ENCODE measurements around the gene SLC39A7. TPM values are rescaled to one million over a fixed set of nuclear protein-coding genes. Genes with fewer than 3 reads are reported as not detected.

Gene SLC39A7
- total and polyA plus RNA-seq, 2 of the 13 experiments (the other 11 are each of a cell fraction or from before 2014, with no cell fraction given) = 142 to 229 TPM

DNA sequence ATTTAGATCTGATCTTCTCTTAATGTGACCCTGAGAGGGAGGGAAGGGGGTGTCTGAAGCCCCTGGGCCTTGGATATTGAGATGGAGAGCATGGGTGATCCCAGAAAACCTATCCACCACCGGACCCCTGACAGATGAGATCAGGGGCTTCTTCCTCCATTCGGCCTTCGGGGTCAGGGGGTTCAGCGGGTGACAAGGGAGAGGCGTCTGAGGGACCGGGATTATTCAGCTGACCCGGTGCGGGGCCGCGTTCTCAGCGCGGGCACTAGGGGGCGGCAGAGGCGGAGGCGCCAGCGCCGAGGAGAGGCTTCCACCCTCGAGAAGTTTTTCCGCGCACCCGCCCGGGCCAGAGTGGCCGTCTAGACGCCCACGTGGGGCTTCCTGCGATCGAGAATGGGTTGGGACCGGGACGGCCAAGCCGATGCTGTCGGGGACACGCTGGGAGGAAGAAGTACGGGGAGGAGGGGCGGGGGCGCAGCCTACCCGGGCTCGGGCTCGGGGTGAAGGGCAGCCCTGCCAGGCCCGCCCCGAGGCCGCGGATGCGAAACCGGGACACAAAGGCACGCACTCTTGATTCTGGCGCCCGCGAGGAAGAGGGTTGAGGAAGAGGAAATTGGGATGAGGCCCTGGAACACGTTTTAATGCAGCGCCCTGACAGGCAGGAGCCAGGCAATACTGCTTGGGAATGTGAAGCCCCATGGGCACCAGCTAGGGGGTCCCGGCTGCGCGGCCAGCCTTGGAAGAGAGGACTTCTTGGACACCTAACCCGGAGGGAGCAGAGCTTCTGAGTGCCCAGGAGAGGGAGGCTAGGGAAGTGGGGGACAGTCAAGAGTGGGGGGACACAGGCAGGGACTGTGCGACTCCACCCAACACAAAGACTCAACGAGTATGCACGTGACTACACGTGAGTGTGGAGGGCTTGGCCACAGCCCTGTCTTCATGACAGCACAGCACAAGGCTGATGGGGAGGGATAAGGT, 39.0 kb upstream of the SLC39A7 start (continued):
- TF ChIP-seq ARID4A (CRISPR knock-in tag; IDR thresholded peaks at IDR 0.05; ENCODE audit: borderline replicate concordance) (peak; percentile 61), FOXP4 (CRISPR knock-in tag; IDR thresholded peaks at IDR 0.05) (no peak), GATAD2A (CRISPR knock-in tag; IDR thresholded peaks at IDR 0.05) (peak; percentile 53; the same call in 1 of the 2 replicates), HNRNPK (IDR thresholded peaks at IDR 0.05; ENCODE audit: low read depth, low read length, poor library complexity, severe bottlenecking) (peak; percentile 49), FOXA3 (CRISPR knock-in tag; IDR thresholded peaks at IDR 0.05) (0 out of 2 replicates have a peak, but pooled peaks have one; percentile 7), ZNF776 (CRISPR knock-in tag; IDR thresholded peaks at IDR 0.05) (0 out of 2 replicates have a peak, but pooled peaks have one; percentile 51), KDM1A (CRISPR knock-in tag; IDR thresholded peaks at IDR 0.05) (no peak), ZNF703 (CRISPR knock-in tag; IDR thresholded peaks at IDR 0.05; ENCODE audit: borderline replicate concordance) (no peak), TCF12 (IDR thresholded peaks at IDR 0.05) (no peak), TCF12 (CRISPR knock-in tag; IDR thresholded peaks at IDR 0.05) (no peak), ZNF549 (CRISPR knock-in tag; IDR thresholded peaks at IDR 0.05) (no peak), ZNF234 (CRISPR knock-in tag; conservative IDR thresholded peaks at IDR 0.05) (no peak), KDM2A (CRISPR knock-in tag; IDR thresholded peaks at IDR 0.05; ENCODE audit: borderline replicate concordance, low read depth) (peak; percentile 79; the same call in 1 of the 2 replicates), ZNF569 (CRISPR knock-in tag; IDR thresholded peaks at IDR 0.05; ENCODE audit: borderline replicate concordance) (no peak), RBAK (CRISPR knock-in tag; IDR thresholded peaks at IDR 0.05) (no peak), ZNF572 (CRISPR knock-in tag; IDR thresholded peaks at IDR 0.05) (no peak), PTBP1 (IDR thresholded peaks at IDR 0.05; ENCODE audit: low read depth, low read length, poor library complexity, severe bottlenecking) (peak; percentile 8), ZNF589 (CRISPR knock-in tag; conservative IDR thresholded peaks at IDR 0.05) (no peak), CCDC6 (CRISPR knock-in tag; IDR thresholded peaks at IDR 0.05) (peak; percentile 57; the same call in 1 of the 2 replicates), ZNF264 (CRISPR knock-in tag; IDR thresholded peaks at IDR 0.05) (no peak), NFE2L2 (IDR thresholded peaks at IDR 0.05; ENCODE audit: low read length) (no peak), HCFC1 (IDR thresholded peaks at IDR 0.05; ENCODE audit: low read depth, low read length) (no peak)
- TF ChIP-seq, protein P1, sequence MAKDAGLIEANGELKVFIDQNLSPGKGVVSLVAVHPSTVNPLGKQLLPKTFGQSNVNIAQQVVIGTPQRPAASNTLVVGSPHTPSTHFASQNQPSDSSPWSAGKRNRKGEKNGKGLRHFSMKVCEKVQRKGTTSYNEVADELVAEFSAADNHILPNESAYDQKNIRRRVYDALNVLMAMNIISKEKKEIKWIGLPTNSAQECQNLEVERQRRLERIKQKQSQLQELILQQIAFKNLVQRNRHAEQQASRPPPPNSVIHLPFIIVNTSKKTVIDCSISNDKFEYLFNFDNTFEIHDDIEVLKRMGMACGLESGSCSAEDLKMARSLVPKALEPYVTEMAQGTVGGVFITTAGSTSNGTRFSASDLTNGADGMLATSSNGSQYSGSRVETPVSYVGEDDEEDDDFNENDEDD (CRISPR knock-in tag; IDR thresholded peaks at IDR 0.05; ENCODE audit: borderline replicate concordance) = peak; percentile 47; the same call in 1 of the 2 replicates
